H1 (cell line): ENCODE measurements around the gene SIGLEC12. TPM values are rescaled to one million over a fixed set of nuclear protein-coding genes. Genes with fewer than 3 reads are reported as not detected.

Experiments
- CHD7 ChIP-seq: fragments of 300-600 bp; sonication (generic); IDR thresholded peaks from 2 replicates; pipeline ENCODE4 v1.7.1; 2012; ENCODE audit warnings: low read length, moderate library complexity, mild to moderate bottlenecking, inconsistent platforms; ENCODE audit not compliant: insufficient replicate concordance
- CREB1 ChIP-seq: IDR thresholded peaks from 2 replicates; pipeline ENCODE4 v1.6.1; 2012; ENCODE audit warnings: inconsistent platforms
- CTBP2 ChIP-seq: IDR thresholded peaks from 2 replicates; pipeline ENCODE4 v1.7.0; 2011; ENCODE audit warnings: borderline replicate concordance, mild to moderate bottlenecking, moderate library complexity, mixed read lengths, low read length; ENCODE audit not compliant: insufficient read depth, insufficient read length
- E2F6 ChIP-seq: IDR thresholded peaks from 2 replicates; pipeline ENCODE4 v1.6.1; 2012; ENCODE audit warnings: inconsistent platforms
- EP300 ChIP-seq, 2 experiments: IDR thresholded peaks; 1 replicate in 1 of 2; 2 replicates in 1 of 2; pipeline ENCODE4 v1.6.1; 2011 to 2012; ENCODE audit warnings: low read depth in 2 of 2, low read length in 2 of 2, mild to moderate bottlenecking in 2 of 2, borderline replicate concordance in 1 of 2, inconsistent platforms in 1 of 2, moderate library complexity in 1 of 2
- KDM1A ChIP-seq: fragments of 200-600, 300-600 bp; sonication (generic); IDR thresholded peaks from 2 replicates; pipeline ENCODE4 v1.7.1; 2016; ENCODE audit warnings: mild to moderate bottlenecking, low read length, borderline replicate concordance
- KDM5A ChIP-seq: fragments of 200-600 bp; IDR thresholded peaks from 2 replicates; pipeline ENCODE4 v1.7.1; 2012; ENCODE audit warnings: mild to moderate bottlenecking, low read length, inconsistent platforms, mixed read lengths
- TAF7 ChIP-seq: optimal IDR thresholded peaks from 2 replicates; pipeline ENCODE3; 2011; ENCODE audit warnings: low read depth, mild to moderate bottlenecking, inconsistent platforms, low read length, moderate library complexity, borderline replicate concordance
- polyA plus RNA-seq, 7 experiments: library from polyadenylated mRNA; depleted of rRNA in 3 of 7; stranded (reverse) in 5 of 7; unstranded in 2 of 7; fragments of >200 nt in 5 of 7; fragments of 200-250 nt in 2 of 7; gene quantifications; 1 replicate in 5 of 7; 2 replicates in 1 of 7; 4 replicates in 1 of 7; pipeline versions ENCODE4 v1.2.1 to v1.2.3, GENCODE V29; 2011 to 2013; ENCODE audit warnings: missing spikeins in 2 of 7, mixed read lengths in 2 of 7
- total RNA-seq: library from RNA; stranded (reverse); fragmentation: NEBNext Ultra II Directional; extraction: Animal tissue kit (Norgen Biotek cat#: 25700); gene quantifications from 2 replicates; pipeline ENCODE4 v1.2.1, GENCODE V29; 2021

SIGLEC12 gene
- total and polyA plus RNA-seq, 2 of the 8 experiments (the other 6 are each of a cell fraction or from before 2014, with no cell fraction given): not detected

GRCh38 chr19:51505904-51506303 lies 4.3 kb upstream of the SIGLEC12 start (continued):
- TF ChIP-seq CHD7: no peak
- TF ChIP-seq CREB1: no peak
- TF ChIP-seq TAF7: no peak
- no peak for TF ChIP-seq CTBP2
- no peak for TF ChIP-seq E2F6
- no peak for TF ChIP-seq KDM5A
- no peak for TF ChIP-seq KDM1A
- no peak for TF ChIP-seq EP300 (IDR thresholded peaks at IDR 0.05; ENCODE audit: borderline replicate concordance in 1 of 2, low read depth in 2 of 2, low read length in 2 of 2)
